ENCODE measurements around the gene AP4S1.

DNA sequence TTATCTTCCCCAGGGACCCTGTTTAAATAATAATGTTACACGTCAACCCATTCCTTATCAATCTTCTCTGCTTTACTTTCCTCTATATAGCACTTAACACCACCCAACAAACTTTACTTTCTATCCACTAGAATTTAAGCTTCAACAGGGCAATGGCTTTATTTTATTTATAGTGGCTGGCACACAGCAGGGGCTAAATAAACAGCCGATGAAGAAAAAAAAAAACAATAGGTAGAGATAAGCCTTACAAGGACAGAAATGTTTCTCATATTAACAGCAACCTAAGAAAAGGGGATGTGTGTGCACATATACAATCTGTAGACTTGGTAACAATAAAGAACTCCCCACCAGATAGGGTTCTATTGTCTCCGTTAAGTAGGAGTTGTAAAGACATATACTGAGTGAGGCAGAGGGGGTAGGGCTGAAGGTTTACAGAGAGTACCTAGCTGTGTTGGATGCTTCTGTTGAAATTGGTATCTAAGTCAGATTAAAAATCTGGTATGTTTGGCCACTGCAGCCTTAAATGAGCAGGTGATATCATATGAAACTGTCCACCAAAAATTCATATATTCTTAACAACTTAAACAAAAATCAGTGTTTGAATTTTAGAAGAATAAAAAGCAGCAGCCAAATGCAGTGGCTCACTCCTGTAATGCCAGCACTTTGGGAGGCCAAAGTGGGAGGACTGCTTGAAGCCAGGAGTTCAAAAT, 24.7 kb upstream of the AP4S1 start:
- TF ChIP-seq, protein P1, sequence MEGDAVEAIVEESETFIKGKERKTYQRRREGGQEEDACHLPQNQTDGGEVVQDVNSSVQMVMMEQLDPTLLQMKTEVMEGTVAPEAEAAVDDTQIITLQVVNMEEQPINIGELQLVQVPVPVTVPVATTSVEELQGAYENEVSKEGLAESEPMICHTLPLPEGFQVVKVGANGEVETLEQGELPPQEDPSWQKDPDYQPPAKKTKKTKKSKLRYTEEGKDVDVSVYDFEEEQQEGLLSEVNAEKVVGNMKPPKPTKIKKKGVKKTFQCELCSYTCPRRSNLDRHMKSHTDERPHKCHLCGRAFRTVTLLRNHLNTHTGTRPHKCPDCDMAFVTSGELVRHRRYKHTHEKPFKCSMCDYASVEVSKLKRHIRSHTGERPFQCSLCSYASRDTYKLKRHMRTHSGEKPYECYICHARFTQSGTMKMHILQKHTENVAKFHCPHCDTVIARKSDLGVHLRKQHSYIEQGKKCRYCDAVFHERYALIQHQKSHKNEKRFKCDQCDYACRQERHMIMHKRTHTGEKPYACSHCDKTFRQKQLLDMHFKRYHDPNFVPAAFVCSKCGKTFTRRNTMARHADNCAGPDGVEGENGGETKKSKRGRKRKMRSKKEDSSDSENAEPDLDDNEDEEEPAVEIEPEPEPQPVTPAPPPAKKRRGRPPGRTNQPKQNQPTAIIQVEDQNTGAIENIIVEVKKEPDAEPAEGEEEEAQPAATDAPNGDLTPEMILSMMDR (IDR thresholded peaks at IDR 0.05; ENCODE audit: low read depth, low read length, poor library complexity, severe bottlenecking), result no peak
- no peak for TF ChIP-seq EZH2phosphoT487 (IDR thresholded peaks at IDR 0.05; ENCODE audit: borderline replicate concordance, low read length)
